Glomerular endothelial cell (primary cell): ENCODE data around the gene BPIFA1. TPM values are rescaled to one million over a fixed set of nuclear protein-coding genes. Genes with fewer than 3 reads are reported as not detected.

ENCODE experiments used
- DNase-seq: peaks from one replicate; pipeline ENCODE4 v3.0.0-alpha.2; 2011; ENCODE audit warnings: low read depth, low spot score; ENCODE audit errors: extremely low read depth
- total RNA-seq: library from RNA; depleted of rRNA; stranded (reverse); fragments of >200 nt; gene quantifications from 2 replicates; pipeline ENCODE4 v1.2.3, GENCODE V29; 2015

BPIFA1 gene
- total RNA-seq = not detected in 2 replicates

GRCh38 chr20:33235696-33236095 lies at the start of gene BPIFA1:
Gene BPIFA1 (plus strand): TSS chr20:33235996. CDS start chr20:33237712, 1,716 bp downstream.
- no peak for DNase-seq

- DNase-seq = no peak
Measured at GRCh38 chr20:33187491-33187890, 48.3 kb upstream of the BPIFA1 start.

- no peak for DNase-seq
Measured at GRCh38 chr20:33188421-33188820, 47.4 kb upstream of the BPIFA1 start.

GRCh38 chr20:33191484-33191883 lies 44.3 kb upstream of the BPIFA1 start:
- DNase-seq = no peak

GRCh38 chr20:33191955-33192354 lies 43.8 kb upstream of the BPIFA1 start:
- no peak for DNase-seq

GRCh38 chr20:33192912-33193501 lies 42.8 kb upstream of the BPIFA1 start:
- DNase-seq = no peak

GRCh38 chr20:33199026-33199425 lies 36.8 kb upstream of the BPIFA1 start:
- no peak for DNase-seq

- DNase-seq = no peak
Measured at GRCh38 chr20:33202451-33202850, 33.3 kb upstream of the BPIFA1 start.

GRCh38 chr20:33203444-33203843 lies 32.4 kb upstream of the BPIFA1 start:
- DNase-seq = no peak

GRCh38 chr20:33209789-33210188 lies 26.0 kb upstream of the BPIFA1 start:
- peak; percentile 16 for DNase-seq

GRCh38 chr20:33210371-33210770 lies 25.4 kb upstream of the BPIFA1 start:
- no peak for DNase-seq

- peak; percentile 16 for DNase-seq
Measured at GRCh38 chr20:33211817-33212424, 23.9 kb upstream of the BPIFA1 start.

GRCh38 chr20:33217052-33217451 lies 18.7 kb upstream of the BPIFA1 start, which contains the start of gene BPIFA3:
Gene BPIFA3 (plus strand): TSS chr20:33217352. CDS start chr20:33217537, 185 bp downstream.
- no peak for DNase-seq

- no peak for DNase-seq
Measured at GRCh38 chr20:33224399-33224798, 11.4 kb upstream of the BPIFA1 start.

GRCh38 chr20:33229843-33230242 lies 6.0 kb upstream of the BPIFA1 start:
- DNase-seq = no peak

GRCh38 chr20:33231237-33231636 lies 4.6 kb upstream of the BPIFA1 start:
- no peak for DNase-seq

GRCh38 chr20:33232486-33233072 lies 3.2 kb upstream of the BPIFA1 start:
- DNase-seq = no peak

- DNase-seq = no peak
Measured at GRCh38 chr20:33233129-33233774, 2.5 kb upstream of the BPIFA1 start.

GRCh38 chr20:33234050-33234449 lies 1.7 kb upstream of the BPIFA1 start:
- DNase-seq = no peak

GRCh38 chr20:33236351-33236750 lies 555 bp downstream of the BPIFA1 start:
- DNase-seq = no peak

GRCh38 chr20:33237989-33238388 lies 2.2 kb downstream of the BPIFA1 start:
- no peak for DNase-seq

GRCh38 chr20:33239418-33239817 lies 3.6 kb downstream of the BPIFA1 start:
- no peak for DNase-seq
